IPS-18c (cell line): Measurements from ENCODE around the gene RNASE13.

Experiments used
- H3K4me3 ChIP-seq: 2 replicates; pipeline ENCODE4 v1.7.0; 2013; ENCODE audit warnings: low read depth, mild to moderate bottlenecking, low read length, moderate library complexity; ENCODE audit not compliant: insufficient read depth
- H3K9me3 ChIP-seq: one replicate; pipeline ENCODE4 v1.6.1; 2013; ENCODE audit warnings: mild to moderate bottlenecking, low read length, moderate library complexity; ENCODE audit not compliant: control insufficient read depth, insufficient read depth

Gene RNASE13, protein sequence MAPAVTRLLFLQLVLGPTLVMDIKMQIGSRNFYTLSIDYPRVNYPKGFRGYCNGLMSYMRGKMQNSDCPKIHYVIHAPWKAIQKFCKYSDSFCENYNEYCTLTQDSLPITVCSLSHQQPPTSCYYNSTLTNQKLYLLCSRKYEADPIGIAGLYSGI

DNA sequence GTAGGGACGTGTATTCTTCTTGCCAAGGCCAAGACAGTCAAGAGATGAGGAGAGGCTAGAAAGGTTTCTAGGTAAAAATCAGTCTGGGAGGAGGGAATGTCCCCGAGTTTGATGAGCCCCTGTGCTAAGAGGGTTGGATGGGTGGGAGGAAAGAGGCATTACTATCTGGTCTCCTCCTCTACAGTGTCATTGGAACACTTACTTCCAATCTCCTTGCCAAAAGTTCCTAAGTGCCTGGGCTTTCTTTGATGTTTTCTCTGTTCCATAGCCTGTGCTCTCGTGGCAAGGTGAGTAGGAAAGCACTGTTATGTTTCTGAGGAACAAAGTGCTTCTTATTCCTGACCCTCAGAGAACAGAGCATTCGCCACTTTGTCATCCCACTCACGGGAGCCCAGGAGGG is at the start of gene RNASE13:
Gene RNASE13, minus strand, starts transcription at position 101 of the 400 bp plus-strand sequence. CDS start 519 bp downstream, outside the sequence.
- Histone ChIP-seq H3K9me3 (no peaks in the 10 kb centered on the region), H3K4me3 (no peak within 1 kb of the TSS)

DNA sequence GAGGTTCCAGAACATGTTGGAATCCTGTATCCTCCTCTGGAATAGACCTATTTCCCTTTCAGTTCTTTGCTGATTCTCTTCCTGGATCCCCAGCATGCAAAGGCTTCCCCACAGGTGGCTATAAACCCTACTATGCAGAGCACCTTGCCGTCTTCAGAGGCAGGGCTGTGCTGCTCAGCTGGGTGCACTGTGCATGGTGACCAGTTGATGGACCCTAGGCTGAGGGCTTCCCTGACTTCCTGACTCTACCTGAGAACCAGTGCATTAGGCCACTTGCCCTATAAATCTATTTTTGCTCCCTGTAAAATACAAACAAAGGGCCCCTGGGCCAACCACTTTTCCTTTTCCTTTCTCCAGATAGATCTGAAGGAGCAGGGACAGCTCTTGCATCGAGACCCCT is 49.8 kb upstream of the RNASE13 start:
- Histone ChIP-seq H3K4me3 (no peak overlapping the region), H3K9me3 (peaks cover 2% of the 10 kb centered on the region)

DNA sequence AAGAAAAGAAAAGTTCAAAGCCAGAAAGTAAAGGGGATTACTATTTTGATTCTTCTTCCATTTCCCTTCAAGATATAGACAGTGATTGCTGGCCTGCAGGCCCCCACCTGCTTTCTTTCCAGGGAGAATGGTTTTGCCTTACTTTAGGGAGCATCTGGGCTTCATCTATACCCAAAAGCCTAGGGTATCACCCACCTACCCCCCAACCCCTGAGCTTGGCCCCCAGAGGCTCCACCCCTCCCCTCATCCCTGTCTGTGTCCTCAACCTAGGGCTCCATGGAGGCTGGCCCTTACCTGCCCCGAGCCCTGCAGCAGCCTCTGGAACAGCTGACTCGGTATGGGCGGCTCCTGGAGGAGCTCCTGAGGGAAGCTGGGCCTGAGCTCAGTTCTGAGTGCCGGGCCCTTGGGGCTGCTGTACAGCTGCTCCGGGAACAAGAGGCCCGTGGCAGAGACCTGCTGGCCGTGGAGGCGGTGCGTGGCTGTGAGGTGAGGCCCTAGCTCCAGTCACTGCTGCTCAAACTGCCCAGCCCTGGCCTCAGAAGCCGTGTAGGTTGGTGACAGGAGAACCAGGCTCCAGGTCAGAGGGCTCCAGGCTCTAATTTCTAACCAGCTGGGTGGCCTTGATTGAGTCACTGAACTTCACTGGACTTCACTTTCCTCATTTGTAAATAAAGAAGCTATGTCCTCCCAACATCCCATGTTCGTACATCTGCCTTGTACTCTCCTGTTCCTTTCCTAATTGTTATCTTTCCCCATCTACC is 49.1 kb upstream of the RNASE13 start:
- Histone ChIP-seq H3K4me3 (no peak overlapping the region), H3K9me3 (peaks cover 2% of the 10 kb centered on the region)

DNA sequence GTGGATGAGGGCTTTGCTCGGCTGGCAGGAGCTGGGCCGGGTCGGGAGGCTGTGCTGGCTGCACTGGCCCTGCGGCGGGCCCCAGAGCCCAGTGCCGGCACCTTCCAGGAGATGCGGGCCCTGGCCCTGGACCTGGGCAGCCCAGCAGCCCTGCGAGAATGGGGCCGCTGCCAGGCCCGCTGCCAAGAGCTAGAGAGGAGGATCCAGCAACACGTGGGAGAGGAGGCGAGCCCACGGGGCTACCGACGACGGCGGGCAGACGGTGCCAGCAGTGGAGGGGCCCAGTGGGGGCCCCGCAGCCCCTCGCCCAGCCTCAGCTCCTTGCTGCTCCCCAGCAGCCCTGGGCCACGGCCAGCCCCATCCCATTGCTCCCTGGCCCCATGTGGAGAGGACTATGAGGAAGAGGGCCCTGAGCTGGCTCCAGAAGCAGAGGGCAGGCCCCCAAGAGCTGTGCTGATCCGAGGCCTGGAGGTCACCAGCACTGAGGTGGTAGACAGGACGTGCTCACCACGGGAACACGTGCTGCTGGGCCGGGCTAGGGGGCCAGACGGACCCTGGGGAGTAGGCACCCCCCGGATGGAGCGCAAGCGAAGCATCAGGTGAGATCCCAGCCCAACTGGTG is 47.0 kb upstream of the RNASE13 start:
- H3K4me3 ChIP-seq = no peak overlapping the region
- peaks cover 2% of the 10 kb centered on the region for H3K9me3 ChIP-seq

DNA sequence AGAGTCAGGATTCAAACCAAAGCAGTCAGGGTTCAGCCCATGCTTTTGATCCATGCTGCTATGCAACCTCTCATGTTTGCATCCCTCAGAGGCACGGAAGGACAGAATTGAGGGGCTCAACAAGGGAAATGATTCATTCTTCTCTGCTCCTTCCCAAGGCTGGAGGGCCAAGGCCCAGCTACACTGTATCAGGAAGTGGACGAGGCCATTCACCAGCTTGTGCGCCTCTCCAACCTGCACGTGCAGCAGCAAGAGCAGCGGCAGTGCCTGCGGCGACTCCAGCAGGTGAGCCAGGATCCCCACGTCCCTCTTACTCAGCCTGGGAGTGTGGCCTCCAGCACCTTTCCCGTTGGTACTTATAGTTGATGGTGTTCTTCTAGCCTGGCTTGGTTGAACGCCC is 44.1 kb upstream of the RNASE13 start:
- H3K9me3 ChIP-seq = peaks cover 2% of the 10 kb centered on the region
- H3K4me3 ChIP-seq = no peak overlapping the region

DNA sequence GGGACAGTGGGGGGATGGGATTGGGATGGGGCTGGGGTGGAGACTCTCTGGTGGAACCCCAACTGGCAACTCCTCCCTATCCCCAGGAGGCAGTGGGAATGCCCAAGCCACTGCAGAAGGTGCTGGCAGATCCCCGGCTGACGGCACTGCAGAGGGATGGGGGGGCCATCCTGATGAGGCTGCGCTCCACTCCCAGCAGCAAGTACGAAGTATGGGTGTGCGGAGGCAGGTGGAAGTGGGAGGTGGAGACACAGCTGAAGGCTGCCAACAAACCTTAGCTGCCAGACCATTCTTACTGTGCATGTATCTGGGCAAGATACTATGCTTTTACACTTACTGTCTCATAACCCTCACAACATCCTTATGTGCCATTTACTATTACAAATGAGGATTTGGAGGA is 43.7 kb upstream of the RNASE13 start:
- Histone ChIP-seq H3K4me3 (no peak overlapping the region), H3K9me3 (peaks cover 2% of the 10 kb centered on the region)

DNA sequence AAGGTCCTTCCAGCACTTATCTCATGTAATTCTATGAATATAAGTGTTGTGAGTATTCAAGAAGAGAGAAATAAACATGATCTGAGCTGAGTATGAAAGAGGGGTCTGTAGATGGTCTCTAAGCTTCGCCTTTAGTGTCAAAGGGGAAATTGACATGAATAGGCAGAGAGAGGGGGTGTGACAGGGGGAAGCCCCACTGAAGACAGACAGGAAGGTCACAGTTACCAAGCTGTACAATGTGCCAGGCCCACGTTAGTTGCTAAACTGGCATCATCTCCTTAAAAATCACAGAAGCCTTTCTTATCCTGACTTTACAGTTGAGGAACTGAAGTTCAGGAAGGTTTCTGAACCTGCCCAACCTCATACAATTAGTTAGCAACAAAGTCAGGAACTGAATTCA is 43.1 kb upstream of the RNASE13 start:
- H3K4me3 ChIP-seq = no peak overlapping the region
- peaks cover 2% of the 10 kb centered on the region for H3K9me3 ChIP-seq

DNA sequence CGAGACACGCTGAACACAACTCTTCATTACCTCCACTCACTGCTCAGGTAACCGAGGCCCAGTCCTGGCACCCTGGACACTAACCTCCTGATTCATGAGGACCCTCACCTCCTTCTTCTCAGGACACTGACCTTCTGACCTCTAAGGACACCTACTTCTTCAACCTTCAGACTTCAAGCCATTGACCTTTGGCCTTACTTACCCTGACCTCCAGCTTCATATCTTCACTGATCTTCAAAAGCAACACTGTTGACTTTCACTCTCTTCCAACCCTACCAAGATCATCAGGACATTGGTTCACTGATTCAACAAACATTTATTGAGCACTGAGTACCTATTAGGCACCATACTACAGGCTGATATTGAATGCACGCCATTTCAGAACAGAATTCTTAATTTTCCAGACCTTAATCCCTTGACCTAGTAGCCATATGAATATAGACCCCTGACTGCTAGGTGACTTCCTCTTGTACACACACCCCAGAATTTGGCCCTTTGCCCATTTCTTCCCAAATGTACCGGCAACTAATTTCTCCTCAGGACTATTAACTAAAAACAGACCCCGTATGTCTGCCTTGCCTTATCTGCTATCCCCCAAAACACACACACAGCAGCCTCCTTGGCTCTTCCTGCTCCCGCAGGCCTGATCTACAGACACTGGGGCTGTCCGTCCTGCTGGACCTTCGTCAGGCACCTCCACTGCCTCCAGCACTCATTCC is 41.3 kb upstream of the RNASE13 start:
- Histone ChIP-seq H3K9me3 (no peaks in the 10 kb centered on the region), H3K4me3 (no peak overlapping the region)

DNA sequence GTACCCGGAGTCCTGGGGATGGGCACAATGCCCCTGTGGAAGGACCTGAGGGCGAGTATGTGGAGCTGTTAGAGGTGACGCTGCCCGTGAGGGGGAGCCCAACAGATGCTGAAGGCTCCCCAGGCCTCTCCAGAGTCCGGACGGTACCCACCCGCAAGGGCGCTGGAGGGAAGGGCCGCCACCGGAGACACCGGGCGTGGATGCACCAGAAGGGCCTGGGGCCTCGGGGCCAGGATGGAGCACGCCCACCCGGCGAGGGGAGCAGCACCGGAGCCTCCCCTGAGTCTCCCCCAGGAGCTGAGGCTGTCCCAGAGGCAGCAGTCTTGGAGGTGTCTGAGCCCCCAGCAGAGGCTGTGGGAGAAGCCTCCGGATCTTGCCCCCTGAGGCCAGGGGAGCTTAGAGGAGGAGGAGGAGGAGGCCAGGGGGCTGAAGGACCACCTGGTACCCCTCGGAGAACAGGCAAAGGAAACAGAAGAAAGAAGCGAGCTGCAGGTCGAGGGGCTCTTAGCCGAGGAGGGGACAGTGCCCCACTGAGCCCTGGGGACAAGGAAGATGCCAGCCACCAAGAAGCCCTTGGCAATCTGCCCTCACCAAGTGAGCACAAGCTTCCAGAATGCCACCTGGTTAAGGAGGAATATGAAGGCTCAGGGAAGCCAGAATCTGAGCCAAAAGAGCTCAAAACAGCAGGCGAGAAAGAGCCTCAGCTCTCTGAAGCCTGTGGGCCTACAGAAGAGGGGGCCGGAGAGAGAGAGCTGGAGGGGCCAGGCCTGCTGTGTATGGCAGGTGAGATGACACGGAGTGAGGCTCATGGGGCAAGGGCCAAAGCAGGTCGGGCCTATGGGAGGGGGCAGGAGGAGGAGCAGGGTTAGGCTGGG is 40.0 kb upstream of the RNASE13 start:
- no peaks in the 10 kb centered on the region for H3K9me3 ChIP-seq
- H3K4me3 ChIP-seq = no peak overlapping the region

DNA sequence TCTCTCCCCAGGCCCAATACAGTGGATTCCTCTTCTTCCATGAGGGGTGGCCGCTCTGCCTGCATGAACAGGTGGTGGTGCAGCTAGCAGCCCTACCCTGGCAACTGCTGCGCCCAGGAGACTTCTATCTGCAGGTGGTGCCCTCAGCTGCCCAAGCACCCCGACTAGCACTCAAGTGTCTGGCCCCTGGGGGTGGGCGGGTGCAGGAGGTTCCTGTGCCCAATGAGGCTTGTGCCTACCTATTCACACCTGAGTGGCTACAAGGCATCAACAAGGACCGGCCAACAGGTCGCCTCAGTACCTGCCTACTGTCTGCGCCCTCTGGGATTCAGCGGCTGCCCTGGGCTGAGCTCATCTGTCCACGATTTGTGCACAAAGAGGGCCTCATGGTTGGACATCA is 39.3 kb upstream of the RNASE13 start:
- Histone ChIP-seq H3K4me3 (no peak overlapping the region), H3K9me3 (no peaks in the 10 kb centered on the region)

DNA sequence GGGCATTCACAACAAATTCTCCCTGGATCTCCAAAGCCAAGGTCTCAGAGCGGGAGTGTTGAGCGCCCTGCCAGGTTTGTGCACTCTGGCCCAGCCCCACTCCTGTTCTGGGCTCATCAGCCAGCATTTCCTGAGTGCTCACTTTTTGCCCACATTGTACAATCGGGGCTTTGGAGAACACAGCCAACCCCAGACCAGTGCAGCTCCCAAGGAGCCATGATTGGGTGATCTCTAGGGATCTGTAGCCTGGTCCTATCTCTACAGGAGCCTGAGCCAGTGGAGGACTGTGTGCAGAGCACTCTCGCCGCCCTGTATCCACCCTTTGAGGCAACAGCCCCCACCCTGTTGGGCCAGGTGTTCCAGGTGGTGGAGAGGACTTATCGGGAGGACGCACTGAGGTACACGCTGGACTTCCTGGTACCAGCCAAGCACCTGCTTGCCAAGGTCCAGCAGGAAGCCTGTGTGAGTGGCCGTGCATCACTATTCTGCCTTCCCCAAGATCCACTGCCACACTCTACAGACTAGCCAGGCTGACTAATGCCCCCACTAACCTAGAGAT is 38.3 kb upstream of the RNASE13 start:
- no peak overlapping the region for H3K4me3 ChIP-seq
- H3K9me3 ChIP-seq = no peaks in the 10 kb centered on the region

DNA sequence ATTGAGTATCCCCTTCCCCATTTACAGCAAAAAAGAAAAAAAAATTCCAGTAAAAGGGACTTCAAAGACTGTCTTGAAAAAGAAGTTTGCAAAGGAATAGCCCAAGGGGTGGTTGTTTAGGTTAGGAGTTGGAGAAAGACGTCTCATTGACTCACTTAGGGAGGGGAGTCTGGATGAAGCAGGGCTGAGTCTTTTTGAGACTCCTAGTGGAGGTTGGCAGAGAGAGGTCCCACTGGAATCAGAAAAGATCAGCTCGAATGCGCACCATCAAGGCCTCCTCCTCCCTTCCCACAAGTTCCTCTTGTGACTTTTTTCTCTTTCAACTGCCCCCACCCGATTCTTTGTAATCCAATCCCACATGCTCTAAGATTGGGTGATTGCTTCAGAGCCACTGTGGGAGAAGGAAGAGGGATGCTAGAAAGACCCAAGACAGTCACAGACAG is 37.4 kb upstream of the RNASE13 start:
- peak overlapping the region; percentile 87; the same call in 1 of the 2 replicates for H3K4me3 ChIP-seq
- H3K9me3 ChIP-seq = no peaks in the 10 kb centered on the region

DNA sequence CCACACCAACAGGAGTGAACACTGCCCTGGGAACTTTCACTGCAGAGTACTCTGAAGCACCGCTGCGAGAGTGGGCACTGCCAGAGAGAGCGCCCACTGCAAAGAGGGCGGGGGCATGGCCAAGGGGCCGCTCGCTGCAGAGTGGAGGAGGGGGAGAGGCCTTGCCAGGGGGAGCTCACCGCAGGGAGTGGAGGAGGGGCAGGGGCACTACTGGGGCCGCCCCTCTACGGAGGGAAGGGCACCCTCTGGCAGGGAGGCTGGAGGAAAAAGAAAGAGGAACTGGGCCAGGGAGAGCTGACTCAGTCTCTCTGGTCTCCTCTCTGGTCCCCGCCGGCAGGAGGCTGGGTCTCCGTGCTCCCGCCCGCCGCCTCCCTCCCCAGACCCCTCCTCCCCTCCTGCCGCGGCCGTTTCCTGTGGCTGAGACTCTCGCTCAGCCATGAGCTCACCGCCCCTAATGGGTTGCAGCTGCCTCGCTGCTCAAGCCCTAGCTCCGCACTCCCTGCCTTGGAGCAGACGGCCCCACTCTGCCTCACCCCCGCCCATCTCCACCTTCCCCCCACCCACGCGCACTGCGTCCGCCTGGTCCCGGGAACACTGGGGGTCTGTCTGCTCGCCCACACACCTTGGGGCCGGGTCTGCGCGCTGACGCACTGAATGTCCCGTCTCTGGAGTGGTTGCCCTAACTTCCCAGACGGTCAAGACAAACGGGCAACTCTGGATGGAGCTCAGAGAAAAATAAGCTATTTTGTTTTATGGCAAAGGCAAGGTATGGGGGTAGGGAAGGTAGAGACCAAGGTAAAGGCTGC is 36.8 kb upstream of the RNASE13 start:
- Histone ChIP-seq H3K9me3 (no peaks in the 10 kb centered on the region), H3K4me3 (peak overlapping the region; percentile 87)

DNA sequence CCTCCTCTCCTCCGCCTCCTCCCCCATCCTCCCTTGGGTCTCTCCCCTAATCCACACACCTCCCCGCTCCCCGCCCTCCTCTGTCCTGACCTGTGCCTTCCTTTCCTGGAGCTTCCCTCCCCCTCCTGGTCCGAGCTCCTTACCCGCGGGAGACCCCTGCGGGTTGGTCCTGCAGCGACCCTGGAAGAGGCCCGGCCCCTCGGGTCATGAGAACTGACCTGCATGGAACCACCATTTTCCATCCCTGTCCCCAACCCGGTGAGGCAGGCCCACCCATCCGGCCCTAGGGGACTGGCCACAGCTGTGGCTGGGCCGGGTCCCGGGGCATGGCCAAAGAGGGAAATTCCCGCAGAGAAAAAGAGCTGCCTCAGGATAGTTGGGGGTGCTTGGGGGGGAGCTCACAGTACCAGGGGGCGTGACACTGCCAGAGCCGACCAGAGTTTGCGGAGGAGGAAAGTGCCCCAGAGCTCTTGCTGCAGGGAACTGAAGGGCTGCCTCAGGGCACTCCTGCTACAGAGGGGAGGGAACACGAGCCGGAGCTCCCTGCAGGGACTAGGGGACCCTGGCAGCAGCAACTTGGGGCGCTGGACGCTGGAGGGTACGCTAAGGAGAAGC is 36.1 kb upstream of the RNASE13 start:
- no peaks in the 10 kb centered on the region for H3K9me3 ChIP-seq
- peak overlapping the region; percentile 87 for H3K4me3 ChIP-seq

DNA sequence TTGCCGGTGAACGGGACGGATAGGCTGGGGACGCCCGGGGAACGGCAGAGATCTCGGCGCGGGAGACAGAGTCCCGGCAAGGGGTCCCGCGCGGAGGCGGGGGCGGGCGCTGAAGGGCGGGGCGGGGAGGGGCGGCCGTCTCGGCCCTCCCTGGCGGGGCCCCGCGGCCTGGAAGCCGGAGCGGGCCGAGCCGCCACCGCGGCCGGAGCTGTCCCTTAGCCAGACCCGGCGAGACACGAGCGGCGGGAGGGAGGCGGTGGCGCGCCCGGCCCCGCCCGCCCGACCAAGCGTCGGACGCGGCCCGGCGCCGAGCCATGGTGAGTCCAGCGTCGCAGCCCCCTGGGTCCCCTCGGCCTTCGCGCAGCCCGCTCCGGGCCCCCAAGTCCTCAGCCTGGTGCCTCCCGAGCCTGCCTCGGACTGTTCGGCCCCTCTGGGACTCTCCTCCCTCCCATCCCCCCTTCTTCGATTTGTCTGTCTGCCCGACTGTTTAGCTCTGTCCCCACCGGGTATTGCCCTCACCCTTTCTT is 35.5 kb upstream of the RNASE13 start, which contains the start of gene ARHGEF40:
Gene ARHGEF40, plus strand, starts transcription at position 222 of the 527 bp plus-strand sequence. Its CDS starts 93 bp downstream, at position 315.
- Histone ChIP-seq H3K9me3 (no peaks in the 10 kb centered on the region), H3K4me3 (peak within 1 kb of the TSS; percentile 87)
